Osteoblast (primary cell): Measurements from ENCODE around the gene ZNF763. TPM values are rescaled to one million over a fixed set of nuclear protein-coding genes. Genes with fewer than 3 reads are reported as not detected.

Experiments used
- DNase-seq: peaks from one replicate; pipeline ENCODE4 v3.0.0; 2011; ENCODE audit warnings: low spot score, mixed read lengths; ENCODE audit not compliant: insufficient read length; ENCODE audit errors: missing footprints
- H2AFZ ChIP-seq: 2 replicates; pipeline ENCODE4 v1.6.0; 2011; ENCODE audit warnings: mild to moderate bottlenecking, low read length
- H3K27ac ChIP-seq: 2 replicates; pipeline ENCODE4 v1.5.1; 2011; ENCODE audit warnings: mild to moderate bottlenecking, low read depth, low read length, moderate library complexity
- H3K27me3 ChIP-seq: 2 replicates; pipeline ENCODE4 v1.6.0; 2012; ENCODE audit warnings: mild to moderate bottlenecking, control low read depth, inconsistent platforms, low read length, moderate library complexity; ENCODE audit not compliant: insufficient read depth
- H3K36me3 ChIP-seq: 2 replicates; pipeline ENCODE4 v1.5.1; 2011; ENCODE audit warnings: mild to moderate bottlenecking, low read length, control low read depth, moderate library complexity; ENCODE audit not compliant: insufficient read depth
- H3K4me1 ChIP-seq: 2 replicates; pipeline ENCODE4 v1.5.1; 2011; ENCODE audit warnings: mild to moderate bottlenecking, low read length, control low read depth, moderate library complexity; ENCODE audit not compliant: insufficient read depth
- H3K4me2 ChIP-seq: 2 replicates; pipeline ENCODE4 v1.6.0; 2011; ENCODE audit warnings: mild to moderate bottlenecking, low read length; ENCODE audit not compliant: insufficient read depth
- H3K4me3 ChIP-seq: fragments of 200-600 bp; sonication (generic); 3 replicates; pipeline ENCODE4 v1.5.1; 2012; ENCODE audit warnings: mild to moderate bottlenecking, low read length, inconsistent platforms; ENCODE audit not compliant: insufficient read depth
- H3K79me2 ChIP-seq: 2 replicates; pipeline ENCODE4 v1.6.0; 2012; ENCODE audit warnings: mild to moderate bottlenecking, low read length, control low read depth, inconsistent platforms; ENCODE audit not compliant: insufficient read depth
- H3K9me3 ChIP-seq: 2 replicates; pipeline ENCODE4 v1.5.1; 2011; ENCODE audit warnings: low read depth, low read length, control low read depth
- H4K20me1 ChIP-seq: 2 replicates; pipeline ENCODE4 v1.6.0; 2012; ENCODE audit warnings: mild to moderate bottlenecking, low read length, control low read depth; ENCODE audit not compliant: insufficient read depth
- CTCF ChIP-seq: IDR thresholded peaks from 2 replicates; pipeline ENCODE4 v1.5.1; 2011; ENCODE audit warnings: mild to moderate bottlenecking, low read depth, low read length, moderate library complexity; ENCODE audit errors: extremely low read depth
- total RNA-seq: library from RNA; depleted of rRNA; stranded (reverse); fragments of >200 nt; gene quantifications from 2 replicates; pipeline ENCODE4 v1.2.3, GENCODE V29; 2012

ZNF763 gene
- total RNA-seq, 1 donor: 2.5 TPM

- H3K27ac ChIP-seq: peak overlapping the region; percentile 66
Observed at GRCh38 chr19:11964496-11964857, 363 bp upstream of the ZNF763 start.

GRCh38 chr19:11970174-11970573 is 5.3 kb downstream of the ZNF763 start:
- Histone ChIP-seq H4K20me1 (no peaks in the 10 kb centered on the region), H3K4me1 (no peaks in the 10 kb centered on the region), H3K4me2 (no peak overlapping the region), H3K27me3 (no peaks in the 10 kb centered on the region), H3K27ac (no peak overlapping the region), H3K79me2 (no peaks in the 10 kb centered on the region), H3K4me3 (no peak overlapping the region), H3K36me3 (no peaks in the 10 kb centered on the region), H3K9me3 (peaks cover 3% of the 10 kb centered on the region), H2AFZ (no peak overlapping the region)
- TF ChIP-seq CTCF: no peak
- no peak for DNase-seq

More at GRCh38 chr19:11964496-11964857, 363 bp upstream of the ZNF763 start:
- Histone ChIP-seq H3K36me3 (no peaks in the 10 kb centered on the region), H2AFZ (peak overlapping the region; percentile 95), H3K79me2 (no peaks in the 10 kb centered on the region), H4K20me1 (no peaks in the 10 kb centered on the region), H3K4me2 (peak overlapping the region; percentile 89), H3K4me1 (peaks cover 8% of the 10 kb centered on the region), H3K27me3 (no peaks in the 10 kb centered on the region), H3K9me3 (no peaks in the 10 kb centered on the region), H3K4me3 (peak overlapping the region; percentile 84)
- TF ChIP-seq CTCF: peak; percentile 18
- DNase-seq: no peak

GRCh38 chr19:11971041-11971440 is 6.2 kb downstream of the ZNF763 start:
- no peak for TF ChIP-seq CTCF
- H2AFZ ChIP-seq: no peak overlapping the region
- no peaks in the 10 kb centered on the region for H3K4me1 ChIP-seq
- no peak overlapping the region for H3K27ac ChIP-seq
- H3K4me2 ChIP-seq: no peak overlapping the region
- no peak for DNase-seq
- no peaks in the 10 kb centered on the region for H4K20me1 ChIP-seq
- peaks cover 3% of the 10 kb centered on the region for H3K9me3 ChIP-seq
- H3K36me3 ChIP-seq: no peaks in the 10 kb centered on the region
- no peaks in the 10 kb centered on the region for H3K27me3 ChIP-seq
- H3K4me3 ChIP-seq: no peak overlapping the region
- no peaks in the 10 kb centered on the region for H3K79me2 ChIP-seq

- Histone ChIP-seq H4K20me1 (no peaks in the 10 kb centered on the region), H3K36me3 (no peaks in the 10 kb centered on the region), H3K27me3 (no peaks in the 10 kb centered on the region), H3K27ac (no peak overlapping the region), H2AFZ (no peak overlapping the region), H3K9me3 (peaks cover 7% of the 10 kb centered on the region), H3K79me2 (no peaks in the 10 kb centered on the region), H3K4me1 (no peaks in the 10 kb centered on the region), H3K4me2 (no peak overlapping the region), H3K4me3 (no peak overlapping the region)
- TF ChIP-seq CTCF: no peak
- DNase-seq: no peak
Observed at GRCh38 chr19:11973019-11973810, 8.4 kb downstream of the ZNF763 start.
